H4 (cell line): ENCODE results near the gene SLC28A3. TPM values are rescaled to one million over a fixed set of nuclear protein-coding genes. Genes with fewer than 3 reads are reported as not detected.

ENCODE experiments used
- DNase-seq: peaks from one replicate; pipeline ENCODE4 v3.0.0-alpha.2; 2015; ENCODE audit warnings: low spot score
- total RNA-seq: library from RNA; depleted of rRNA; stranded (reverse); fragments of >200 nt; shearing (Covaris generic); gene quantifications from 2 replicates; pipeline ENCODE4 v1.2.3, GENCODE V29; 2014

The SLC28A3 gene
- total RNA-seq, 1 experiment from 2014 or later: 0.02 TPM

DNA sequence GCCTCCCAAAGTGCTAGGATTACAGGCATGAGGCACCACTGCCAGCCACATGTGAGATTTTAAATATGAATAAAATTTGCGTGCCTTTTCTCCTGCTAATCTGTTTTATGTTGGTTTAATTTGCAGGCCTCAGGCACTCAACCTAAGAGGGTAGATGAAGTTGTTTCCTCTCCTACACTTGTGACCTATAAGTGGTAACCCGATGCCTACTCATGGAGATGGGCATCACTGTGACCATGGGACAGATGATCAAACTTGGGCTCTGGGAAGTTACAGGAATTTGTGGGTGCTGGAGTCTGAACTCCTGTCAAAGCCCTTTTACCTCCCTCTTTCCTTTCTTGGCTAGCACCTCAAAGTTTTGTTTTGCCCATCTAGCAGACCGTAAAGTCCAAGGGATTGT, 1.1 kb downstream of the SLC28A3 start:
- DNase-seq: no peak

- no peak for DNase-seq
Measured at GRCh38 chr9:84338792-84339191, 1.8 kb downstream of the SLC28A3 start.

- no peak for DNase-seq
Measured at GRCh38 chr9:84337252-84337651, 3.3 kb downstream of the SLC28A3 start.

DNA sequence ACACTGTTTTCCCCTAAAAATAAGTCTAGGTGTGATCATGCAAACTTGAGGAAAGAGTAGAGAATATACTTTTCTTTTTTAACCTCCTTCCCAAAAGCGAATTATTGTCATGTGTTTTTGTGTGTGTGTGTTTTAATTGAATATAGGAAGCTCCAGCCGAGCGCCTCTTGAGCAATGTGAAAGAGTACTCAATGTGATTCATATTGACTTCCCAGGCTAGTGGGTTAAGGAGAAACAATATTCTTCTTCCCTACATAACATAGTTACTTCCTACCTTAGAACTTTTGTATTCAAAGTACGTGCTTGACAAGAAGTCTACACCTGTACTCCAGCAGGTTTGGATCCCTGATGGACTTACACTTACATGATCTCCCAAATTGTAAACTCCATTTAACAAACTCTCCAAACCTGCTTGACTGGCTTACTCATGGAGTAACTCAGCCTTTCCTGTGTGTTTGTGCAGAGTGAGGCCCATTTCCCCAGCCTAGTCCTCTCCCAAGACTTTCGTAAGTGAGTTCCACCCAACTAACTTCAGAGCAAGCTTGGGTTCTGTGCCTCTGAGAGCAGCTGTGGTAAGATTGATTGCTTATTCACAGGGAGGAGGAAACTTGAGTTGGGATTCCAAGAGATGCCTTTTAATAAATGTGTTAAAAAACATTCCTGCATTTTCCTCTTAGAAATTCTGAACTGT, 9.3 kb downstream of the SLC28A3 start:
- DNase-seq: no peak

- DNase-seq: no peak
Measured at GRCh38 chr9:84330246-84330645, 10.3 kb downstream of the SLC28A3 start.

GRCh38 chr9:84327184-84327583, 13.4 kb downstream of the SLC28A3 start:
- no peak for DNase-seq

- no peak for DNase-seq
Measured at GRCh38 chr9:84325347-84325973, 15.1 kb downstream of the SLC28A3 start.

DNA sequence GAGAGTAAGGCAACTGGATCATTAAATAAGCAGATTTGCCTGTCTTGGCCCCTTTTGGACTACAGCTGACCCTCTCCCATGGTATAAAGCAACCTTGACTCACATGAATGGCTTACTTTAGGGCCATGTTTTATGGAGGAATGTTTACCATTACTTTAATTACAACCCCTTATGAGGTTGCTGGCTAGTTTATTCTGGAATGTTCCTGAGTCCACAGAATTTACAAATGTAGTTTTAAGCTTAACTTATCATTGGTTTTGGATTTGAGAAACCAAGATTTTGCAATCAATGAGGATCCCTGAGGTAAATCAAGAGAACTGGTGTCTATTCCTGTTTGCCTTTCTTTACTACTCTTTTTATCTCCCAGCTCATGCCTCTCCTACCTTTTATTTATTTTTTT, 15.7 kb downstream of the SLC28A3 start:
- no peak for DNase-seq

DNA sequence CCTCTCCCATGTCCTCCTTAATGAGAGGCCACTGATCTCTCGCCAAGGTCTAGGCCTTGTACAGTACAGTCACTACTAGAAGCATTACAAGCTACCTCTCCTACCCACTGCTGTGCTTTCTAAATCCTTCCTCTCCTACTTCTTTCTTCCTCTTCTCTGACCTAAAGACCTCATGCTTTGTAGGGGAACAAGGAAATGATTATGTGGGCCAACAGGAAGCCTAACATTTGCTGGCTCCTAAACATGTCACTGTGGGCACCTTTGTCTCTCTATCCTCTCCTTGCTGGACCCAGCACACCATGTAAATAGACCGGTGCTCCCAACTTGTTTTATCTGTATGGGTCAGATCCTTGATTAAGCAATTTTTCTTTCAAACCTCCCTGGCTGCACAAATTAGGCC, 16.7 kb downstream of the SLC28A3 start:
- DNase-seq: no peak

DNA sequence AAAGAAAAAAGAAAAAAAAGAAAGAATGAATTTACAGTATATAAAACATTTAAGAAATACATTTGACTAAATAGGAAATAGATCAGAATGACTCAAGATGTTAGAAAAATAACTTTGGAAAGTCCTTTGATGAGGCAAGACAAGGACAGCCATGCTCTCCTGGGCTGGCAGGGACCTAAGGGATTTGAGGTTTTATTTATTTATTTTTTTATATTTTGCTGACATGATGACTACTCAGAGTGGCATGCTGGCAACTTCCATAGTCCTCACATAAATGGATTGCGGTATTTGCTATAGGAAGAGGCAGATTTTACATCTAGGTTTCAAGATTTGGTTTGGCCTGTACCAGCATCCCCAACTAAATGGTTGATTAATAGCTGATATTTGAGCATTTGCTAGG, 17.7 kb downstream of the SLC28A3 start:
- peak; percentile 65 for DNase-seq

GRCh38 chr9:84320231-84320630, 20.3 kb downstream of the SLC28A3 start:
- no peak for DNase-seq

- no peak for DNase-seq
Measured at GRCh38 chr9:84319632-84320031, 20.9 kb downstream of the SLC28A3 start.

DNA sequence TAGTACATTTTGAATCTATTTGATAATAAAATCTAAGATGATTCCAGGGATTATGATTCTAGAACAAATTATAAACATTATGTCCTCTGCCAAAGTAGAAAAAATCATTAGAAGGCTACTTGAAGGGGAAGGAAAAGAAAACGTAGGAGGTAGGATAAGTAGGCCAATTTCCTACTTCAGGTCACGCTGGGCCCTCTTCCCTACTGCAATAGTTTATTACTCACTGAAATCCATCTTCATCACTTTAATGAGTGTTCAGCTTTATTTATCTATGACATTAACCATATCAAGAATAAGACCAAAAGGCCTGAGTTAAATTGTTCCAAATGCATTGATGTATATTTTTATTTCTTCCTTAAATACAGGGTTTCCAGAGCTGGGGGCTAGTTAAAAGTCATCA, 21.6 kb downstream of the SLC28A3 start:
- no peak for DNase-seq

DNA sequence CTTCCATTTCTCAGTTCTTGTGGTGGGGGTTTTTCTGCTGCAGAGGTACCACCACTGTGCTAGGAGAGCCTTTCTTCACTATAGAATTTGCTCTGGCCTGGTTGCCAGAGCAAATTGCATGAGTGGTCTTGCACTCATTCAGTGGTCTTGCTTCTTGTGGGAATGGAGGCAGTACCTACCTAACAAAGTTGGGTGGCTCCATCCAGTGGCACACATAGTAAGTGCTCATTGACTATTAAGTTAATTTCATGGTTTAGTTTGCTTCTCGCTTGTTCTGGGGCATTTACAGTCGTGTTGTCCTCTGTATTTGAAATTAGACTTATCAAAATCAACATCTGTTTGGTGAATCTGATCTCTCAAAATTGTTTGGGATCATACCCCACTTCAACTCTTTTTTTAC, 23.0 kb downstream of the SLC28A3 start:
- no peak for DNase-seq

- DNase-seq: peak; percentile 42
Measured at GRCh38 chr9:84315278-84315877, 25.2 kb downstream of the SLC28A3 start.

DNA sequence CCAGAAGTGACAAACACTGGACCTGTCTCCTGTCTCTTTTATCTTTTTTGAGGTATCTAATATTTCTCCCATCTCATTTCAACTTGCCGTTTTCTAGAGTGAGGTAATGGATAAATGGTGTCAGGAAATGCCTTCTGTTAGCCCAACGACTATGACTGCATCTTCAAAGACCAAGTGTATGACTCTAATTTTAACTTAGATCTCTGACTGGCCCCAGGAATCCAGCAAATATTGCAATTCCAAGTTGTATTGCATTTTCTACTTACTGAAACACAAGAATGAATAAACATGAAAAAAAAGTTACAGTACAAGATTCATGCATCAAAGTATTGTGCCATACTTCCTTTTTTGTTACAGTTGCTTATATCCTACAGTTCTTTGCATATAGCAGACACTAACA, 26.3 kb downstream of the SLC28A3 start:
- no peak for DNase-seq

DNA sequence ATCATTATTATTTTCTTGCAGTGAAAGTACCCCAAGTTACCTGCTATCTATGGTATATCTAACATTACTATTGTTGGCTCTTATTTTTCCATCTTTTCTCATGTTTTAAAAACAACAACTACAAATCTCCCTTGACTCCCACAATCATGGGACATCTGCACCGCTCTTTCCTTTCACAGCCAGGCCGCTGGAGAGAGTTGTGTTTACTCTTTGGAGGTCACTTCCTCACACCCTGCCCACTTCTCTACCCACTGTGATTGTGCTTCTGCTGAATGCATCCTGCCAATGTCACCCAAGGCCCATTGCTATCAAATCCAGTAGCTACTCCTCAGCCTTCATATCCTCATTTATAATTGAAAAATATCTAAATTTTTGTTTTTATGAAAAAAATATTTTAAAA, 29.7 kb downstream of the SLC28A3 start:
- DNase-seq: no peak

DNA sequence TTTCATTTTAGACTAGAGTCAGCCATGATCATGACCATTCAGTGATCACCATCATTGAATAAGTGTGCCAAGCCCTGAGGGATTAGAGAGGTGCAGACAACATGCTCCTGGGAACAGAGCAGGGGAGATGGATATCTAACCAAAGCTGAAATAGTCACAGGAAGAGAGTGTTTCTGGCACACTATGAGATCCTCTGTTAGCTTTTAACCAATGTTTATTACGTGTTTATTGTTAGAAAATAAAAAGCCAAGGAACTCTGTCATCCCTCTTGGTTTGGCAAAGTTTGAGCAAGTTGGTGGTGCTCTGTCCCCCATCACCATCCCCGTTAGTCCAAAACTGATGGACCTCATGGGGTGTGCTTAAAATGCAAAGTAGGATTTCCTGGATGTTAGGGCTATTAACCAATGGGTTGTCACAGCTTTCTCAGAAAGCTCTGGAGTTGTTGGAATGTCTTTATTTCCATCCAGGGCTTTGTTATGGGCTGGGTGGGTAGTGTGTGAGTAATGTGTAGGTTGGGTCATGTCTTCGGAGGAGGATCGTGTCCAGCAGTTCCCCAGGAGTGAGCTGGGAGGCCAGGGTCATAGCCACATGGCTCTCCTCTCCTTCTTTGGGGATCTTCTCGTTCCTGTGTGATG, 34.9 kb downstream of the SLC28A3 start:
- no peak for DNase-seq

GRCh38 chr9:84304166-84304565, 36.4 kb downstream of the SLC28A3 start:
- DNase-seq: no peak

- DNase-seq: no peak
Measured at GRCh38 chr9:84303061-84303460, 37.5 kb downstream of the SLC28A3 start.

- no peak for DNase-seq
Measured at GRCh38 chr9:84301851-84302250, 38.7 kb downstream of the SLC28A3 start.

DNA sequence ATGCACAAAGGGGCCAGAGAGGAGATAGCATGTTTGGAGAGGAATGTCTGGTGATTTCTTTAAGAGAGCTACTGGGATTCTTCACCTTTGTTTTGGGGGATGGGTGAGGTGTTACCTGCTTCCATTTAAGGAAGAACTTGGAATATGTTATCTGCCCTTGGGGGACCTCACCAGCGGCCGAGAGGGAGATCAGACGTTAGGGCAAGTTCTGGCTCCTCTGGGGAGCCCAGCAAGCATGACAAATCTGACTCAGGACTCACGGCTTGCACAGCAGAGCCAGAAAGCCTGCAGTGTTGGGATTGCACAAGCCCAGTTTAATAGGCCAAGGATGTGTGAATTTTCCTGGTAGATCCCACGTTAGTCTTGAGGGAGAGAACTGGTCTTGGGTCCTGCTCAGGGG, 40.3 kb downstream of the SLC28A3 start:
- no peak for DNase-seq
